GM19238 (cell line): ENCODE data around the gene NDUFA6.
"Not testable (repeated sequence)": the region's sequence is repeated elsewhere in the genome, so short reads cannot be mapped to it uniquely, and the experiment has no call there.

Experiments
- DNase-seq: peaks from one replicate; pipeline ENCODE4 v3.0.0; 2011; ENCODE audit warnings: low spot score; ENCODE audit not compliant: insufficient read length

The NDUFA6 gene

DNA sequence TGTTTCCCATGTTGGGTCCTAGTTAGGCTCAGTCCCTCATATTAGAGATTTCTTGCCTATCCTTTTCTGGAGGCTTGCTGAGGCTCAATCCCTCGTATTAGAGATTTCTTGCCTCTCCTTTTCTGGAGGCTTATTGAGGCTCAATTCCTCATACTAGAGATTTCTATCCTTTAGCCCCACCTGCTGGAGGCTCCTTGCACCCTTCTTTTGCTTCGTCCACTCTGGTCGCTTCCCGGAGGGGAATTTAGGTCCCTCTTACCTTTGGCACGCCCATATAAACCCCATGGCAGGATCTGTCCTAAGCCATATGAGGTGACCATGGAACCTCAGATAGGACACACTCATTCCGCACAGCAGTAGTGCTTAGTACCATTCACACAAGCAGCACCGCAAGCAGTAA, 24.1 kb upstream of the NDUFA6 start:
- DNase-seq = no peak

DNA sequence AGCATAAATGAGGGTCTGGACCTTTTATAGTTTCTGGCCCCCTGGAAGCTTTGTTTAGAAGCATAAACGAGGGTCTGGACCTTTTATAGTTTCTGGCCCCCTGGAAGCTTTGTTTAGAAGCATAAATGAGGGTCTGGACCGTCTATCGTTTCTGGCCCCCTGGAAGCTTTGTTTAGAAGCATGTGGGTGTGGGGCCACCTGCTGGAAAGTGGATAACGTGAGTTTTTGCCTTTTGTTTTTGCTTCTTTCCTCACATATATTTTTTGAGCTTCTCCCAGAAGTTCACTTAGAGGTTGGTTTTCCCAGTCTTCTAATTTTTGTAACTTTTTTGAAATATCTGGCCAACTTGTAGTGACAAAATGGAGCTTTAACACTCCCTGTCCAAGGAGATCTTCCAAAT, 22.2 kb upstream of the NDUFA6 start:
- not testable (repeated sequence) for DNase-seq

DNA sequence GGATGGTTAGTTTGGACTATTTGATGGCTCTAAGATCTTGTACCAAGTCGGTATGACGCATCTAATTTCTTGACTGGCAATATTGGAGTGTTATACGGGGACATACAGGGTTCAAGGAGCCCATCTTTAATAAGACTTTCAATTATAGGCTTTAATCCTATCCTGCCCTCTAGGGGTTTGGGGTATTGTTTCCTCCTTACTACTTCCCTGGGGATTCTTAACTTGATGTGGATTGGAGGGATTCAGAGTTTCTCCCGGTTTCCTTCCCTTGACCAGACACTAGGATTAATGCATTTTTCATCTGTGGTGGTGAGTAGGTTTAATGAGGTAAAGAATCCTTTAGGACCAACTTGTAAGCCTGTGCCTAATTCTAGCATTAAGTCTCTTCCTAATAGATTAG, 21.2 kb upstream of the NDUFA6 start:
- DNase-seq = no peak

- no peak for DNase-seq
Observed at GRCh38 chr22:42108848-42109247, 18.3 kb upstream of the NDUFA6 start.

DNA sequence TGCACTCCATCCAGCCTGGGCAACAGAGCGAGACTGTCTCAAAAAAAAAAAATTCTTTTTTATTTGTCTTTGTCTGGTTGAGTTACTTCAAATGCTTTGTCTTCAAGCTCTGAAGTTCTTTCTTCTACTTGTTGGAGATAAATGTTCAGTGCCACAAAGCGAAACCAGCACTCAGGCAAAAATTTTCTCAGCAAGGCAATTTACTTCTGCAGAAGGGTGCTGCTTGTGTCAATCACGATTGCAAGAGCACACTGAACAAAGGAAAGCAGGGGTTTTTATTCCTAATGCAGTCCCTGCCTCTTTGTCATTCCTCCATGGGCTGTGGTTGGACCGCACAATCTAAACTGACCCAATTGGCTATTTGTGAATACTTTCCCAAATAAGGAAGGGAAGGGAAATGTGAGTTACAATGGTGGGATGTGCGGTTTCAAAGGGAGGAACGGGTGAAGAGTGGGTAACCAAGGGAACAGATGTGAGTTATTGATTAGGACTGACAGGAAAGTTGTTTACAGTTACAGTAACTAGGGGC, 13.8 kb upstream of the NDUFA6 start:
- not testable (repeated sequence) for DNase-seq

GRCh38 chr22:42101199-42101598, 10.6 kb upstream of the NDUFA6 start:
- DNase-seq = no peak

- no peak for DNase-seq
Observed at GRCh38 chr22:42091455-42091782, 847 bp upstream of the NDUFA6 start.

DNA sequence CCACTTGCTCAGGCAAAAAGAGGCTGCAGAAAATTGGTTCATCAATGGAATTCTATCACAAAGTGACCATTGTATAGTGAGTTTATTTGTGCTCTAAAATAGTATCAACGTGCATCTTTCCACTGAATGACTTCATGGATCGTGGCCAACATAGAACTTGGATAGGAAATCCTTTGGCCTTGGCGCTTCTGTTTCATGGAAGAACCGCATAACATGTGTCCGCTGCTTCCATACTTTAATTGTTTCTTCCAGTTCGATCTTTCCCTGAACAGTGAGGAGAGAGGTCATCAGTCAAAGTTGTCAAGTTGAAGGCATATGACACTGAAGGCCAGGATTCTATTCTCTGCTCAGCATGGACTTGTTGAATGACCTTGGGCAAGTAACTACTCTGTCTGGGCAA, 4.5 kb downstream of the NDUFA6 start:
- DNase-seq = no peak

DNA sequence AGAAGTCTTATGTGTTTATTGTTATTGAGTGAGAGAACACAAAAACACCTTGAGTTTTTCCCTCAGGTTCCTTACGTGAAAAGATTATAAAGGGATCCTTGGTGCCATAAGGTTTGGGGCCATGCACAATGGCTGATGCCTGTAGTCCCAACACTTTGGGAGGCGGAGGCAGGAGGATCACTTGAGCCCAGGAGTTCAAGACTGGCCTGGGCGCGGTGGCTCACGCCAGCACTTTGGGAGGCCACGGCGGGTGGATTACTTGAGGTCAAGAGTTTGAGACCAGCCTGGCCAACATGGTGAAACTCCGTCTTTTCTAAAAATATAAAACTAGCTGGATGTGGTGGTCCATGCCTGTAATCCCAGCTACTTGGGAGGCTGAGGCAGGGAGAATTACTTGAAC, 5.7 kb downstream of the NDUFA6 start:
- no peak for DNase-seq

- DNase-seq = no peak
Observed at GRCh38 chr22:42083119-42083518, 7.5 kb downstream of the NDUFA6 start.

GRCh38 chr22:42080287-42080686, 10.3 kb downstream of the NDUFA6 start:
- no peak for DNase-seq

DNA sequence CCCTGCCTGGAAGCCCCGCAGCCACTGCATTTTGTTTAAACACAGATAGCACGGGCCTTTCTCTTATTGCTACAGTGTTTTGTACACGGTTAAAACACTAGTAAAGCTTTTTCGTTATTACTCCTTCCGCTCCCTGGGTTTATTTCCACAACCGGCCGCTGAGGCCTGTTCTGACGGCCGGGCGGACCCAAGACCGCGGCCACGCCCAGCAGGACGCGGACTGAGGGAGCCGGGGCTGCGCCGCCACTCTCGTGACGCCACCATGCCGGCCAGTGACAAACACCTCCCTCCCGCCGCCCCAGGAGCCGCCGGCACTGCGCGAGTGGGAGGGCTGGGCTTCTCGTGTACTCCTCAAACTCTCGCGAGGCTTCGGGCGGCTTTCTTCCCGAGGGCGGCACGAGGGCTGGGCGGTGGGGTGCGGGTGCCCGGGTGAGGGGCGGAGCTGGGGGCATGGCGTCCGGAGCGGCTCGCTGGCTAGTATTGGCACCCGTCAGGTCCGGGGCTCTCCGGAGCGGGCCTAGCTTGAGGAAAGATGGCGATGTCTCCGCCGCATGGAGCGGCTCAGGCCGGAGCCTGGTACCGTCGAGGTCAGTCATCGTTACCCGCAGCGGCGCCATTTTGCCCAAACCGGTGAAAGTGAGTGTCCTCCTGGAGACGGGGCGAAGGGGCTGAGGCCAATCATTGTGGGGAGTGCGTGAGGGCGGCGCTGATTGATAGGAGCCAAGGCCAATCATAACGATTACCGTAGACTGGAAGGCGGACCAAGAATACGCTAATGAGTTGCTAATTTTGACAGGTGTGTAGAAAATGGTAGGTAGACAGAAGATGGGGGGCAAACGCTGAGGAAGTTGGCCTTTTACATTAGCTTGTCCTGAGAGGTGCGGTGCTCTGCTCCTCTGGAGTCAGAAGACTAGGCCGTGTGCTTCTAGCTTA, 11.0 kb downstream of the NDUFA6 start, which contains the start of gene SMDT1:
TSS of gene SMDT1 (plus strand) at position 382 of the 933 bp plus-strand sequence. CDS start at position 451, 69 bp downstream.
- peak; percentile 98 for DNase-seq

GRCh38 chr22:42078469-42079318, 11.9 kb downstream of the NDUFA6 start:
- no peak for DNase-seq

GRCh38 chr22:42077486-42078125, 13.0 kb downstream of the NDUFA6 start:
- no peak for DNase-seq

- no peak for DNase-seq
Observed at GRCh38 chr22:42076764-42077485, 13.6 kb downstream of the NDUFA6 start.

DNA sequence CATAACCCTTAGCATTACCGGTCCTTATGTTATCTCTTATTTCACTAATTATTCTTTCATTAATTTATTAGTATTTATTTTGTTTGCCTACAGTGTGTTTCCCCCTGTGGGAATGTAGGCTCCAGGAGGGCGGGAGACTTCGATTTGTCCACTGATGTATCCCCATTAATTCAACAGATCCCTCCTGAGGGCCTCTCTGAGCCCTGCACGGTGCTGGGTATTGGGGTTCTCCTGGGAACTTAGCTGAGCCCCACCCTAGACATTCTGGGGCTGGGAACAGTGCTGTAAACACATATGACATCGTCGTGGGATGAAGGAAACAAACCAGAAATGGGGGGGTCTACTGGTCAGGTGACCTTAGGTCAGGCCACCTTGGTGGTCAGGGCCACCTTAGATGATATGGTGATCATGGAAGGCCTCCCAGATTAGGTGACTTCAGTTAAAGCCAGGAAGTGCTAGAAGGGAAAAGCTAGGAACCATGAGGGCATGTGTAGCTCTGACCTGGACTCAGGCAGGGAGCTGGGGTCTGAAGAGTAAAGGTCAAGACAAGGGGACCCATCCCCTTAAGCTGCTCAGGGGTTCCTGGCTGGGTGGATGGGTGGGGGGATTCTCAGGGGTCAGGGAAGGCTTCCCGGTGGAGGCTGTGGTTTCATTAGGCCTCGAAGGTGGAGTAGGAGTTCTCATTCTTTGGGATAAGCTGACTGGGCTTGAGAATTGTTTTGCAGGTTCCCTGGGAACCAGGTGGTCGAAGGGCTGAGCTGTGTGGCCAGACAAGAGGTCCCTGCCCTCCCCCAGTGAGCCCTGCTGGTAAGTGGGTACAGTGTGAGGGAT, 15.5 kb downstream of the NDUFA6 start:
- DNase-seq = no peak

GRCh38 chr22:42074132-42074811, 16.3 kb downstream of the NDUFA6 start, which contains the start of gene PHETA2:
PHETA2 (plus strand) TSS chr22:42074248; CDS start chr22:42077294, 3,046 bp downstream.
- no peak for DNase-seq

DNA sequence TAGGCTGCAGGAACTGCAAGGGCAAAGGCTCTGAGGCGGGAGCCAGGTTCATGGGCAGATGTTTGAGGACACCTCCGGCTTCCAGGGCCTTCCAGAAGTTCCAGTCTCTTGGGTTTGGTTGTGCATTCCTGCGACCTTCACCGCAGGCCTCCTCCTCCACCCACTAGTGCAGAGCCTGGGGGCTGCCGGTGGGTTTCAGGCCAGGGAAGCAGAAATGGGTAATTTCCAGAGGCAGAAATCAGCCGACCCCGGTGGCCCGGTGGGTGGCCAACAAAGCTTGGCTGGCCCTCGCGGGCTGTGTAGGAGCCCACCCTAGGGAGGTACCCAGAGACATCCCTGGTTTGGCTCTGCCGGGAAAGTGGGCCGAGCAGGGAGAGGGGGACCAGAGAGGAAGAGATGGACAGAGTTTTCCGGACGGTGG, 16.9 kb downstream of the NDUFA6 start:
- no peak for DNase-seq

- no peak for DNase-seq
Observed at GRCh38 chr22:42072606-42073330, 17.8 kb downstream of the NDUFA6 start.
